Type B pancreatic cell (in vitro differentiated cells): ENCODE data around the gene IGSF9B. TPM values are rescaled to one million over a fixed set of nuclear protein-coding genes. Genes with fewer than 3 reads are reported as not detected.

Experiments
- DNase-seq: peaks from one replicate; pipeline ENCODE4 v3.0.0; 2021; ENCODE audit warnings: mixed read lengths; ENCODE audit not compliant: unreplicated experiment; ENCODE audit errors: extremely low spot score
- H3K27ac Mint-ChIP-seq: 2 replicates; pipeline ENCODE4 v1.8.0; 2021; ENCODE audit warnings: mild to moderate bottlenecking, mixed read lengths
- H3K27me3 Mint-ChIP-seq: 2 replicates; pipeline ENCODE4 v1.8.0; 2021; ENCODE audit warnings: mixed read lengths
- H3K36me3 Mint-ChIP-seq: 2 replicates; pipeline ENCODE4 v1.8.0; 2021; ENCODE audit warnings: mixed read lengths
- H3K4me1 Mint-ChIP-seq: one replicate; pipeline ENCODE4 v1.8.0; 2021; ENCODE audit warnings: mixed read lengths; ENCODE audit not compliant: unreplicated experiment
- H3K4me3 Mint-ChIP-seq: 2 replicates; pipeline ENCODE4 v1.8.0; 2021; ENCODE audit warnings: mild to moderate bottlenecking, mixed read lengths
- H3K9me3 Mint-ChIP-seq: 2 replicates; pipeline ENCODE4 v1.8.0; 2021; ENCODE audit warnings: mixed read lengths
- total RNA-seq: library from RNA; stranded (reverse); gene quantifications from 2 replicates; pipeline ENCODE4 v1.2.1, GENCODE V29; 2021; ENCODE audit warnings: low replicate concordance
- TF ChIP-seq, protein P1 (sequence below): fragments of 200-600 bp; sonication (generic); conservative IDR thresholded peaks from 2 replicates; pipeline ENCODE4 v1.5.0; 2021; ENCODE audit warnings: antibody characterized with exemption, mild to moderate bottlenecking

IGSF9B gene
- total RNA-seq, 1 donor from 2014 or later = 10.6 TPM

GRCh38 chr11:133925756-133926155 lies 31.0 kb downstream of the IGSF9B start:
- TF ChIP-seq, protein P1, sequence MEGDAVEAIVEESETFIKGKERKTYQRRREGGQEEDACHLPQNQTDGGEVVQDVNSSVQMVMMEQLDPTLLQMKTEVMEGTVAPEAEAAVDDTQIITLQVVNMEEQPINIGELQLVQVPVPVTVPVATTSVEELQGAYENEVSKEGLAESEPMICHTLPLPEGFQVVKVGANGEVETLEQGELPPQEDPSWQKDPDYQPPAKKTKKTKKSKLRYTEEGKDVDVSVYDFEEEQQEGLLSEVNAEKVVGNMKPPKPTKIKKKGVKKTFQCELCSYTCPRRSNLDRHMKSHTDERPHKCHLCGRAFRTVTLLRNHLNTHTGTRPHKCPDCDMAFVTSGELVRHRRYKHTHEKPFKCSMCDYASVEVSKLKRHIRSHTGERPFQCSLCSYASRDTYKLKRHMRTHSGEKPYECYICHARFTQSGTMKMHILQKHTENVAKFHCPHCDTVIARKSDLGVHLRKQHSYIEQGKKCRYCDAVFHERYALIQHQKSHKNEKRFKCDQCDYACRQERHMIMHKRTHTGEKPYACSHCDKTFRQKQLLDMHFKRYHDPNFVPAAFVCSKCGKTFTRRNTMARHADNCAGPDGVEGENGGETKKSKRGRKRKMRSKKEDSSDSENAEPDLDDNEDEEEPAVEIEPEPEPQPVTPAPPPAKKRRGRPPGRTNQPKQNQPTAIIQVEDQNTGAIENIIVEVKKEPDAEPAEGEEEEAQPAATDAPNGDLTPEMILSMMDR = no peak
- Mint-ChIP-seq H3K27ac (no peak overlapping the region), H3K4me3 (no peak overlapping the region), H3K27me3 (no peaks in the 10 kb centered on the region), H3K9me3 (no peaks in the 10 kb centered on the region), H3K4me1 (peaks cover 6% of the 10 kb centered on the region), H3K36me3 (no peaks in the 10 kb centered on the region)
- no peak for DNase-seq

DNA sequence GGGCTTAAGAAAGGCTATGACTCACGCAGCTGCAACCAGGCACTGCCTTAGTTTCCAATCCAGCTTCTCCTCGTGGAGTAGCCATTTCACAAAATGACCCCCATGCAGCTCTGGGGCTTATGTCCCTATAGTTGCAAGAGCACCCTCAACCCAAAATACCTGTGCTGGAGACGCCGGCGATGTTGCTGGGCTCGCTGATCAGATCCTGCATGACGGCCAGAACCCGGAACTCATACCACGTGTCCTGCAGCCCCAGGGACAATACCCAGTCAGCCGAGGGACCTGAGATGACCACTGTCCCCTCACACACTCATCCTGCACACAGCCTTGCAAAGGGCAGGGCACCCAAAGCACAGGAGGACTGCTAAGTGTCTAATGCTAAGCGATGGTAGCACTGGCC lies 32.1 kb downstream of the IGSF9B start:
- Mint-ChIP-seq H3K36me3 (no peaks in the 10 kb centered on the region), H3K27ac (no peak overlapping the region), H3K9me3 (no peaks in the 10 kb centered on the region), H3K27me3 (no peaks in the 10 kb centered on the region), H3K4me3 (no peak overlapping the region), H3K4me1 (peaks cover 6% of the 10 kb centered on the region)
- no peak for DNase-seq
- TF ChIP-seq, protein P1 = no peak

DNA sequence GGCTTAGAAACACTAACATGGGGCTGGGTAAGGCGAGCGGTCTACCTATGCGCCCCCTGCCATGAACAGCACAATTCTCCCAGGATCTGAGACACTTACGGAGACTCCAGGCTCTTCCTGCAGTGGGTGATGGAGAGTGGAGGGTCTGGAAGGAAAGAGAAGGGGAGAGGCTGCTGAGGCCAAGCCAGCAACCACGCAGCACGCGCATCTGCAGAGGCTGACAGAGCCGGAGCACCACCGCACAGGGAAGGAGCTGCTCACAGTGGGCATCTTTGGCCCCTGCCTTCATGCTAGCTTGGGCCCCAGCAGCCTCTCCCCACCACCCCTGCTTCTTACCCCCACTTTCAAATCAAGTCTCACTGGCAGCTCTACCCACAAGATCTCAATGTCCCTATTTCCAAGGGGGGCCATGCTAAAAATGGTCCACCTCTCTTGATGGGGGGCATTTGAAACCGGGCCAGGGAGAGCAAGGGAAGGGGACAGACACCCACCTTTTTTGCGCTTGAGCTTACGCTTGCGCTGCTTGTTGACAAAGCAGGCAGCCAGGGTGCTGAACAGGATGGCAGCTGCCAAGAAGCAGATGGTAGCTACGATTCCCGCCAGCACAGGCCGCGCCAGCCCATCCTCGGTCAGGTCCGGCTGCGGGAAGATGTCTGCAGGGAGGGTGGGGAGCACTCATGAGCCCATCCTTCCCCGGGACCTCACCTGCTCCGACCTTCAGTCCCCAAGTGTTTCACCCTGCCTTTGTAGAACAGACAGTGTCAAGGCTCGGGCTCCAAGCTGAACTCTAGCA lies 34.5 kb downstream of the IGSF9B start:
- no peaks in the 10 kb centered on the region for H3K4me1 Mint-ChIP-seq
- no peak for DNase-seq
- H3K27ac Mint-ChIP-seq = no peak overlapping the region
- no peaks in the 10 kb centered on the region for H3K27me3 Mint-ChIP-seq
- TF ChIP-seq, protein P1 = no peak
- H3K4me3 Mint-ChIP-seq = no peak overlapping the region
- no peaks in the 10 kb centered on the region for H3K9me3 Mint-ChIP-seq
- no peaks in the 10 kb centered on the region for H3K36me3 Mint-ChIP-seq

- DNase-seq = no peak
- Mint-ChIP-seq H3K4me1 (no peaks in the 10 kb centered on the region), H3K27me3 (no peaks in the 10 kb centered on the region), H3K27ac (no peak overlapping the region), H3K36me3 (no peaks in the 10 kb centered on the region), H3K9me3 (no peaks in the 10 kb centered on the region), H3K4me3 (no peak overlapping the region)
- TF ChIP-seq, protein P1 = no peak
Measured at GRCh38 chr11:133921513-133921912, 35.3 kb downstream of the IGSF9B start.

DNA sequence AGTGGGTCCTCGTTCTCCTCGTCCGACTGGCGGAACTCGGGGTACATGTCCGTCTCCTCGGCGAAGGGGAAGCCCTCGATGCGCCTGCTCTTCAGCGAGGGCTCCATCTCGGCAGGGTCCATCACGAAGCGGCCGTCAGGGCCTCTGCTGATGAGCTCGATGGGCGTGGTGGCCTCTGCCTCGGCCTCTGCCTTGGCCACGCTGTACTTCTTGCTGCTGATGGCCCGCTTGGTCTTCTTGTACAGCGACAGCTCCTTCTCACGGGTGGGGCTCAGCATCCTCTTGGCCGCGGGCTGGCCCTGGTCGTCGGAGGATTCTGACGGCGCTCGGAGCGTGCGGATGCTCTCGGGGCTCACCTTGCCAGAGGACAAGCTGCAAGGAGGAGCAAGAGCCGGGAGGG lies 35.7 kb downstream of the IGSF9B start:
- no peak overlapping the region for H3K27ac Mint-ChIP-seq
- no peak for DNase-seq
- no peaks in the 10 kb centered on the region for H3K9me3 Mint-ChIP-seq
- no peaks in the 10 kb centered on the region for H3K36me3 Mint-ChIP-seq
- TF ChIP-seq, protein P1 = no peak
- peaks cover 2% of the 10 kb centered on the region for H3K27me3 Mint-ChIP-seq
- no peaks in the 10 kb centered on the region for H3K4me1 Mint-ChIP-seq
- H3K4me3 Mint-ChIP-seq = no peak overlapping the region
